T-helper 1 cell treated with Interleukin-12 subunit alpha and Interleukin-12 subunit beta and Interleukin-4 antibody, amounts not matched to agents 30 μg/mL and 1 μg/mL, for 36 hours (primary cell): ENCODE results near the gene TUB.

Source experiments
- H3K27ac Mint-ChIP-seq: one replicate; pipeline ENCODE4 v1.8.0; 2021; ENCODE audit warnings: mild to moderate bottlenecking, mixed read lengths
- H3K27me3 Mint-ChIP-seq: one replicate; pipeline ENCODE4 v1.8.0; 2021; ENCODE audit warnings: low read depth, mixed read lengths
- H3K36me3 Mint-ChIP-seq: one replicate; pipeline ENCODE4 v1.8.0; 2021; ENCODE audit warnings: low read depth, mixed read lengths
- H3K4me1 Mint-ChIP-seq: one replicate; pipeline ENCODE4 v1.8.0; 2021; ENCODE audit warnings: low read depth, mixed read lengths
- H3K4me3 Mint-ChIP-seq: one replicate; pipeline ENCODE4 v1.8.0; 2021; ENCODE audit warnings: mild to moderate bottlenecking, moderate library complexity, mixed read lengths
- H3K9me3 Mint-ChIP-seq: one replicate; pipeline ENCODE4 v1.8.0; 2021; ENCODE audit warnings: mixed read lengths

The TUB gene

GRCh38 chr11:8122173-8122764, 41.3 kb downstream of the TUB start:
- H3K4me1 Mint-ChIP-seq: no peaks in the 10 kb centered on the region
- H3K4me3 Mint-ChIP-seq: no peak overlapping the region
- peaks cover 3% of the 10 kb centered on the region for H3K9me3 Mint-ChIP-seq
- H3K27me3 Mint-ChIP-seq: no peaks in the 10 kb centered on the region
- H3K27ac Mint-ChIP-seq: no peak overlapping the region
- no peaks in the 10 kb centered on the region for H3K36me3 Mint-ChIP-seq

- Mint-ChIP-seq H3K4me1 (no peaks in the 10 kb centered on the region), H3K9me3 (no peaks in the 10 kb centered on the region), H3K4me3 (no peak overlapping the region), H3K36me3 (no peaks in the 10 kb centered on the region), H3K27me3 (no peaks in the 10 kb centered on the region), H3K27ac (no peak overlapping the region)
These were observed 45.8 kb downstream of the TUB start for GRCh38 chr11:8126649-8127289.

- no peaks in the 10 kb centered on the region for H3K9me3 Mint-ChIP-seq
- H3K4me1 Mint-ChIP-seq: no peaks in the 10 kb centered on the region
- H3K4me3 Mint-ChIP-seq: no peak overlapping the region
- no peak overlapping the region for H3K27ac Mint-ChIP-seq
- no peaks in the 10 kb centered on the region for H3K36me3 Mint-ChIP-seq
- H3K27me3 Mint-ChIP-seq: no peaks in the 10 kb centered on the region
These were observed 46.4 kb downstream of the TUB start for GRCh38 chr11:8127447-8127846.

- Mint-ChIP-seq H3K27me3 (no peaks in the 10 kb centered on the region), H3K27ac (no peak overlapping the region), H3K9me3 (no peaks in the 10 kb centered on the region), H3K4me3 (no peak overlapping the region), H3K4me1 (no peaks in the 10 kb centered on the region), H3K36me3 (peaks cover 7% of the 10 kb centered on the region)
These were observed 57.5 kb downstream of the TUB start for GRCh38 chr11:8138526-8138925.

DNA sequence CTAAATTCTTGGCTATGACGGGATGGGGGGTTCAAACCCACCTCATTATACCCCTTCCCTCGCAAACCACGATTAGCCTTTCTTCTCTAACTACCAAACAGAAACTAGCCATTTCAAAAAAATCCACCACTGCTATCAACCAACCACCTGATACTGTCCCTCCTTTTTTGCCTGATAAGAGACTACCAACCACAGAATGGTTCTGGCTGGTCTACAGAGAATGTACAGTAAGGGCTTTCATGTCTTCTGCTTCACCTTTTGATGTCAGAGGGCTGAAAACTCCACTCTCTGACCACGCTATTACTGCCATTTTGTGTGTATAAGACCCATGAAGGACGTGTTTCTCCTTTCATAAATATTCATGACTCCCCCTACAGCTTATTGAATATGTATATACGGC, 68.7 kb downstream of the TUB start:
- H3K27ac Mint-ChIP-seq: no peak overlapping the region
- H3K36me3 Mint-ChIP-seq: no peaks in the 10 kb centered on the region
- no peaks in the 10 kb centered on the region for H3K9me3 Mint-ChIP-seq
- H3K4me3 Mint-ChIP-seq: no peak overlapping the region
- H3K27me3 Mint-ChIP-seq: no peaks in the 10 kb centered on the region
- no peaks in the 10 kb centered on the region for H3K4me1 Mint-ChIP-seq
